ENCODE data around the gene NVL. TPM values are rescaled to one million over a fixed set of nuclear protein-coding genes. Genes with fewer than 3 reads are reported as not detected.
"Not testable (repeated sequence)": the region's sequence is repeated elsewhere in the genome, so short reads cannot be mapped to it uniquely, and the experiment has no call there.

NVL gene
- total RNA-seq, 4 donors from 2014 or later = 35.9 to 52.3 (median 40.5) TPM

DNA sequence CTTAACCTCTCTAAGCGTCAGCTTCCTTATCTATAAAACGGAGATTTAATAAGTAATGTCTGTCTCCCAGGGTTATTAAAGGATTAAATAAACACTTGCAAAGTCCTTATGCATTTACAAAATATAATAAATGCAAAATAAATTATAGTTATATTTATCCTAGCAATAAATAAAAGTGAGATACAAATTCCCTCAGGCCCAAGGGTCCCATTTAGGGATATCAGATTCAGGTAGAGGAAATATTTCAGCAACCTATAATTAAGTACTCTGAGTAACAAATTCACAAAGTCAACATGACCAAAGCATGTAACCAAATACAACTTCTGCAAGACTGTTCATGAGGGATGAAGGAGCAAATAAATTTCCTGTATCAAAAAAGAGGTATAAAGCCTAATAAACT is 17.9 kb downstream of the NVL start:
- no peak for DNase-seq
- 90 to 95% methylated on average over 2 of the region's 2 CpGs for WGBS, 2 donors (ENCODE audit: low coverage in 1 of 2)
- peaks cover 0 to 51% (median 9%) of the 10 kb centered on the region in 4 donors for H3K36me3 ChIP-seq
- H3K27ac ChIP-seq = no peak overlapping the region
- intact Hi-C loops (cut with DNase I; ENCODE audit: low total_unique reads) (no loop called here), in situ Hi-C loops (cut with MboI; ENCODE audit: low pct_ligation_motif_present in 1 of 4, low pct_unique_long_range_greater_than_20kb in 1 of 4, low sequenced_read_pairs in 3 of 4) (loop anchor here in 1 of 4 donors (25.0 kb wide), 1 partner anchor 200 kb away; the partner anchor contains the start of gene FBXO28)
- no peaks in the 10 kb centered on the region for H3K9me3 ChIP-seq
- H3K27me3 ChIP-seq = no peaks in the 10 kb centered on the region
- no peak for TF ChIP-seq EP300 (IDR thresholded peaks at IDR 0.05; ENCODE audit: low read depth)
- TF ChIP-seq POLR2AphosphoS5 (IDR thresholded peaks at IDR 0.05) = no peak
- TF ChIP-seq, protein P1, sequence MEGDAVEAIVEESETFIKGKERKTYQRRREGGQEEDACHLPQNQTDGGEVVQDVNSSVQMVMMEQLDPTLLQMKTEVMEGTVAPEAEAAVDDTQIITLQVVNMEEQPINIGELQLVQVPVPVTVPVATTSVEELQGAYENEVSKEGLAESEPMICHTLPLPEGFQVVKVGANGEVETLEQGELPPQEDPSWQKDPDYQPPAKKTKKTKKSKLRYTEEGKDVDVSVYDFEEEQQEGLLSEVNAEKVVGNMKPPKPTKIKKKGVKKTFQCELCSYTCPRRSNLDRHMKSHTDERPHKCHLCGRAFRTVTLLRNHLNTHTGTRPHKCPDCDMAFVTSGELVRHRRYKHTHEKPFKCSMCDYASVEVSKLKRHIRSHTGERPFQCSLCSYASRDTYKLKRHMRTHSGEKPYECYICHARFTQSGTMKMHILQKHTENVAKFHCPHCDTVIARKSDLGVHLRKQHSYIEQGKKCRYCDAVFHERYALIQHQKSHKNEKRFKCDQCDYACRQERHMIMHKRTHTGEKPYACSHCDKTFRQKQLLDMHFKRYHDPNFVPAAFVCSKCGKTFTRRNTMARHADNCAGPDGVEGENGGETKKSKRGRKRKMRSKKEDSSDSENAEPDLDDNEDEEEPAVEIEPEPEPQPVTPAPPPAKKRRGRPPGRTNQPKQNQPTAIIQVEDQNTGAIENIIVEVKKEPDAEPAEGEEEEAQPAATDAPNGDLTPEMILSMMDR (IDR thresholded peaks at IDR 0.05) = no peak
- peaks cover 0 to under 1% (median 0%) of the 10 kb centered on the region in 4 donors for H3K4me1 ChIP-seq
- H3K4me3 ChIP-seq = no peak overlapping the region

DNA sequence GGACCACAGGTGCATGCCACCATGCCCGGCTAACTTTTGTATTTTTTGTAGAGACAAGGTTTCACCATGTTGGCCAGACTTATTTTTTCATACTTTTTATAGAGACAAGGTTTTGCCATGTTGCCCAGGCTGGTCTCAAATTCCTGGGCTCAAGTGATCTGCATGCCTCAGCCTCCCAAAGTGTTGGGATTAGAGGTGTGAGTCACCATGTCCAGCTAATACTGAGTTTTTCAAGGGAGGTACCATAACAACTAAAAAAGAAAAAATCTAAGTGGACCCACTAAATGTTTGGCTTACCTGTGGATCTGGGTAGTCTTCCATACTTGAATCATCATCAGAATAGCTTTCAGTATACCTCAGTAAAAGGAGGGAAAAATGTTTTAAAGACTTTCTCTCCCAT is 18.5 kb downstream of the NVL start:
- in situ Hi-C loops (cut with MboI; ENCODE audit: low pct_ligation_motif_present in 1 of 4, low pct_unique_long_range_greater_than_20kb in 1 of 4, low sequenced_read_pairs in 3 of 4) = loop anchor here in 1 of 4 donors (25.0 kb wide), 1 partner anchor 199 kb away; the partner anchor contains the start of gene FBXO28
- peaks cover 0 to 51% (median 11%) of the 10 kb centered on the region in 4 donors for H3K36me3 ChIP-seq
- not testable (repeated sequence) for H3K9me3 ChIP-seq

DNA sequence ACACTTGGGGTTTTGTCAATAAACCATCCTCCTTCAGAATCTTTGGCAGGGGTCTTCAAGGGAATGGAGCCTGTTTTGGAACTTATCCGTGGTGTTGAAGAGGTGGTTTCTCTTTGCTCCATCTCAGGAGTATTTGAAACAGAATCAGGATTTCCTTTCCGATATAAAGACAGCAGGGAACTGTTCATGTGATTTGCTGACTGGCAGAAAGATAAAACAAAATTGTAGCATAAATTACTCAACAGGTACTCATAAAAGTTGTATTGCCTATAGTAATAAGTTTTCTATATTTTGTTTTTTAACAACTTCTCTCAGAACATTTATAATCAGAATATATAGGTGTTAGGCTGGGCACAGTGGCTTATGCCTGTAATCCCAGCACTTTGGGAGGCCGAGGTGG is 21.9 kb downstream of the NVL start:
- H3K4me3 ChIP-seq = no peak overlapping the region
- intact Hi-C loops (cut with DNase I; ENCODE audit: low total_unique reads) = no loop called here
- WGBS, 2 donors (ENCODE audit: low coverage in 1 of 2) = 87 to 92% methylated on average over 3 of the region's 3 CpGs

More for the DNA sequence above, 18.5 kb downstream of the NVL start:
- 93 to 100% methylated on average over 1 of the region's 1 CpG for WGBS, 2 donors (ENCODE audit: low coverage in 1 of 2)
- H3K4me3 ChIP-seq; H3K27me3 ChIP-seq; H3K27ac ChIP-seq; H3K4me1 ChIP-seq; intact Hi-C loops (cut with DNase I; ENCODE audit: low total_unique reads); DNase-seq: not testable (repeated sequence)

DNA sequence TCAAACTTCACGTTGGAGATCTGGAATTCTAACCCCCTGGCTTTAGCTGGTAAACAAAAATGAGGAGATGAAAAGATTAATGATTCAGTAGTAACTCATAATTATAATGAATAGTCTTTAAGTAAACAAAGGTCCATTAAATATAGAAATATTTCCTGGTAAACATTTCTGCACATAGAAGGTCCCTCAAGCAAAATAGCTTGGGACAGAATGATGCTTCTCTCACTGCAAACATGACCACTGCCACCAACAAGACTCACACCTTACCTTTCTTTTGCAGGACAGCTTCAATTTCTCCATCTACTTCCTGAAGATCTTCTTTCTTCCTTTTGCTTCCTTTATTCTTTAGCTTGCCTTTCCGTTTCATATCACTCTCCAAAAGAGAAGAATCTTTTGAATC is 25.2 kb downstream of the NVL start:
- Histone ChIP-seq H3K27ac (no peak overlapping the region), H3K9me3 (no peaks in the 10 kb centered on the region), H3K36me3 (peaks cover 0 to 79% (median 32%) of the 10 kb centered on the region in 4 donors), H3K27me3 (no peaks in the 10 kb centered on the region), H3K4me1 (no peaks in the 10 kb centered on the region), H3K4me3 (no peak overlapping the region)
- intact Hi-C loops (cut with DNase I; ENCODE audit: low total_unique reads) (no loop called here), in situ Hi-C loops (cut with MboI; ENCODE audit: low pct_ligation_motif_present in 1 of 4, low pct_unique_long_range_greater_than_20kb in 1 of 4, low sequenced_read_pairs in 3 of 4) (loop anchor here in 1 of 4 donors (25.0 kb wide), 1 partner anchor 192 kb away; the partner anchor contains the start of gene FBXO28)
- 74 to 75% methylated on average over 2 of the region's 2 CpGs for WGBS, 2 donors (ENCODE audit: low coverage in 1 of 2)
- TF ChIP-seq, protein P1 (IDR thresholded peaks at IDR 0.05) = no peak
- TF ChIP-seq EP300 (IDR thresholded peaks at IDR 0.05; ENCODE audit: low read depth) (no peak), POLR2A (IDR thresholded peaks at IDR 0.05) (no peak), POLR2AphosphoS5 (IDR thresholded peaks at IDR 0.05) (no peak)
- no peak for DNase-seq

More for the DNA sequence above, 21.9 kb downstream of the NVL start:
- H3K27me3 ChIP-seq = no peaks in the 10 kb centered on the region
- no peak for TF ChIP-seq POLR2AphosphoS5 (IDR thresholded peaks at IDR 0.05)
- H3K9me3 ChIP-seq = no peaks in the 10 kb centered on the region
- H3K4me1 ChIP-seq = no peaks in the 10 kb centered on the region
- H3K27ac ChIP-seq = no peak overlapping the region
- DNase-seq = no peak
- peaks cover 0 to 68% (median 25%) of the 10 kb centered on the region in 4 donors for H3K36me3 ChIP-seq
- in situ Hi-C loops (cut with MboI; ENCODE audit: low pct_ligation_motif_present in 1 of 4, low pct_unique_long_range_greater_than_20kb in 1 of 4, low sequenced_read_pairs in 3 of 4) = loop anchor here in 1 of 4 donors (25.0 kb wide), 1 partner anchor 196 kb away; the partner anchor contains the start of gene FBXO28

DNA sequence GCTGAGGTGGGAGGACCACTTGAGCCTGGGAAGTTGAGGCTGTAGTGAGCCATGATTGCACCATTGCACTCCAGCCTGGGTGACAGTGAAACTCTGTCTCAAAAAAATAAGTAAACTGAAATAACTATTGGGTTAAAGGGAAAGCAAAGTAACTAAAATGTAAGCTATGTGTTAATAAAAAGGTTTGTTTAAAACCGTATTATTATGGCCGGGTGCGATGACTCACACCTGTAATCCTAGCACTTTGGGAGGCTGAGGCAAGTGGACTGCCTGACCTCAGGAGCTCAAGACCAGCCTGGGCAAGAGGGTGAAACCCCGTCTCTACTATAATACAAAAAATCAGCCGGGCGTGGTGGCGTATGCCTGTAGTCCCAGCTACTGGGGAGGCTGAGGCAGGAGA is 27.0 kb downstream of the NVL start:
- Histone ChIP-seq H3K36me3 (peaks cover 0 to 71% (median 34%) of the 10 kb centered on the region in 4 donors), H3K4me3 (no peak overlapping the region), H3K27ac (no peak overlapping the region), H3K27me3 (no peaks in the 10 kb centered on the region), H3K4me1 (peaks cover 0 to 12% (median 3%) of the 10 kb centered on the region in 4 donors), H3K9me3 (no peaks in the 10 kb centered on the region)
- DNase-seq = no peak
- WGBS, 2 donors (ENCODE audit: low coverage in 1 of 2) = 86 to 92% methylated on average over 7 of the region's 7 CpGs
- intact Hi-C loops (cut with DNase I; ENCODE audit: low total_unique reads) (no loop called here), in situ Hi-C loops (cut with MboI; ENCODE audit: low pct_ligation_motif_present in 1 of 4, low pct_unique_long_range_greater_than_20kb in 1 of 4, low sequenced_read_pairs in 3 of 4) (loop anchor here in 1 of 4 donors (25.0 kb wide), 1 partner anchor 191 kb away; the partner anchor contains the start of gene FBXO28)
- TF ChIP-seq POLR2AphosphoS5 (IDR thresholded peaks at IDR 0.05) = no peak
- TF ChIP-seq POLR2A (IDR thresholded peaks at IDR 0.05) = no peak
- TF ChIP-seq, protein P1 (IDR thresholded peaks at IDR 0.05) = no peak
- no peak for TF ChIP-seq EP300 (IDR thresholded peaks at IDR 0.05; ENCODE audit: low read depth)
